GM21381 (cell line): Measurements from ENCODE around the gene HABP2.

Experiments
- ATAC-seq: cut with Tn5 transposase; IDR thresholded peaks from one replicate; pipeline ENCODE4 v1.9.1; 2021; ENCODE audit warnings: mild to moderate bottlenecking, moderate library complexity; ENCODE audit not compliant: unreplicated experiment

Gene HABP2

DNA sequence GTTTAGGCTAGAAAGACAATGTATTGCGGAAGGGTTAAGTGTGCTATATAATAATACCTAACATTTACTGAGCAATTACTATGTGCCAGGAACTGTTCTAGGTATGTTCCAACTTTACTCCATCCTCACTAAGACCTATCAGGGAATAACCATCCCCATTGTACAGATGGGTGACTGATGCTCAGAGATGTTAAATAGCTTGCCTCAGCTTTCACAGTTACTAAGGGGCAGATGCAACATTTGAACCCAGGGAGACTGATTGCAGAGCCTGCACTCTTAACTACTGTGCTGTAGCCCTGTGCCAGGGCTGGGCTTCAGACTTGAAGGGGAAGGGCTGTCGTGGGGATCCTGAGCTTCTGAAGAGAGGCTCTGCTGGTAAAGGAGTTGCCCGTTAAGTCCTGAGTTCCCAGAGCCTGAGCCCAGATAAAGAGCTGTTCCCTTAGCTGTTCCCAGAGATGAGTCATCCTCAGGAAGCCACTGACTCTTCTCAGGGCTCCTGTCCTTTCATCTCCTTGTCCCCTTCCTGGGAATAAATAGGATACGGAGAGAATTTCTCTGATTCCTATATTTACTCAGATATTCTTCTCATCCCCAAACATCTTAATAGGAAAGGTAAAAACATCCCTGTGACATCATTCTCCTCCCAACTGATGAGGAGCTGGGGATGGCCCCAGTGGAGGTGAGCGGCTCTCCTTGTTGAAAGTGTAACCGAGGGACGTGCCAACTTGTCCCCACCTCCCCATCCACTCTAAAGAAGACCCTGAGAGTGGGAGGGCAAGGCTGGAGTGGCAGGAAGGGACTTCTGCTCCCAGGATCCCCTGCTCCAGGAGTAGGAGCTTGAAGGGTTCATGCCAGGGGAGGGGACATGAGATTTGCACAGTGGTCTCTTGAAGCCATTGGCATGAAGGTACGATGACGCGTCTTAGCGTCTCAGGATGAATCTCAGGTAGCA, 28.0 kb upstream of the HABP2 start:
- ATAC-seq: no peak

- ATAC-seq: no peak
These were observed 27.1 kb upstream of the HABP2 start for GRCh38 chr10:113525713-113526112.

DNA sequence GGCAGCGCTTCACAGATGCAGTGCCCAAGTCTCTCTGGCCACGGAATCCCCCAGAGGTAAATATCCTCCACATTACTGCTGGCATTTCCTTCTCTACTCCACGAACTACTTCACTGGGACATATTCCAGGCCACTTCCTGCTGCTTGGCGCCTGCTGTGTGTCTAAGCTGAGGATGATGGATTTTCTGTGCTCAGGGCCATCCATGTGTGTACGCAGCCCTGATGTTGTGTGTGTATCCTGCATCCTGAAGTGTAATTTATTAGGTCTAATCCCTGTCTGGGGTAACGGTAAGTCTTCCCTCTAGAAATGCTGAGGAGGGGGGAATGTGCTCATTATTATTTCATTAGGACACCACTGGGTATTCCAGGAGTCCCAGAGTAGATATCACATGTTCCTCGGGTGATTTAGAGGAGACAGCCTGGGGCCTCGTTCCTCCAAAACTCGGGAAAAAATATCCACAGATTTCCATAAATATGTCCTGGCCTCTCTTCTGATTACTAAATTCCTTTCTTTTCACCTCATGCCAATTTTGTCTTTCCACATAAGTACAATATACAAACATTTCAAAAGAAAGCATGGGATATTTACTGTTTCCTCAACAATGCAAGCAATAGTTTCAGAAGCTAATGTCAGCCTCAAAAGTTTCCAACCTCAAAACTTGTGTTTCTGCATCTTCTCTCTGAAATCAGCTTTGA, 25.5 kb upstream of the HABP2 start:
- ATAC-seq: no peak

- no peak for ATAC-seq
These were observed 24.0 kb upstream of the HABP2 start for GRCh38 chr10:113528876-113529275.

GRCh38 chr10:113529575-113529974, 23.3 kb upstream of the HABP2 start:
- ATAC-seq: no peak

DNA sequence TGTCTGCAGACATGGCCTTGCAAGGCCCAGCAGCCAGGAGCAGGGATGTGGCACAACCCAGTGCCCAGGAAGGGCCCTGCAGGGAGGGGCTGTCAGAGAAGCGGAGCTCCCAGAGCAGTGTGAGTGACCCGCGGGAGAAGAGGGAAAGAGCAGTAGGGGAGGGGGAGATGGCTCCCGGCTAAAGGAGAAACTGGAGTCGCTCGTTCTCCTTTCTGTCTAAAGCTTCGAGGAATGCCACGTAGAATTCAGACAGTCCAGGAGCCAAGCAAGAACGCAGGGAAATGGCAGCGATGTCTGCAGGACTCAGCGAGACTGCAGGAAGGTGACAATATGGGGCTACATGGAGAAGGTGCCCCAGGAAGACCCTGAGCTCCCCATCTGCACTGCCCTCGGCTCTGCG, 22.4 kb upstream of the HABP2 start:
- no peak for ATAC-seq

GRCh38 chr10:113532724-113533123, 20.1 kb upstream of the HABP2 start:
- ATAC-seq: no peak

- ATAC-seq: no peak
These were observed 19.1 kb upstream of the HABP2 start for GRCh38 chr10:113533801-113534200.

- ATAC-seq: no peak
These were observed 18.4 kb upstream of the HABP2 start for GRCh38 chr10:113534423-113534822.

DNA sequence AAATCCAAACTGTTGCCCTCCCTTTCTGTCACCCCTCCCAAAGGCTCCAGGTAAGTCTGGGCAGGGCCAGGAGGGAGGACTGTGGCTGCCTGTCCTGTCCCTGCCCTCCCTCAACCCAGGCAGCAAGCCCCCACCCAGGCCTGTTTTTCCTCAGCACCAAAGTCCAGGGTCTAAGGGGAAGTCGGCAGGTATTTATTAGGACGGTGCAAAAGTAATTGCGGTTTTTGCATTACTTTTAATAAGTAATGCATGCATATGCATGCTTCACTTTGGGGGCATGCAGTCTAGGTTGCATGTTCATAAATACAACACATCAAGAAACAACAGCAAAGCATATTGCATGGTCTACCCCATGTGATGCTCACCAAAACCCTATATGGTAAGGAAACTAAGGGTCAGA, 15.2 kb upstream of the HABP2 start:
- ATAC-seq: no peak

GRCh38 chr10:113538151-113538550, 14.7 kb upstream of the HABP2 start:
- no peak for ATAC-seq

DNA sequence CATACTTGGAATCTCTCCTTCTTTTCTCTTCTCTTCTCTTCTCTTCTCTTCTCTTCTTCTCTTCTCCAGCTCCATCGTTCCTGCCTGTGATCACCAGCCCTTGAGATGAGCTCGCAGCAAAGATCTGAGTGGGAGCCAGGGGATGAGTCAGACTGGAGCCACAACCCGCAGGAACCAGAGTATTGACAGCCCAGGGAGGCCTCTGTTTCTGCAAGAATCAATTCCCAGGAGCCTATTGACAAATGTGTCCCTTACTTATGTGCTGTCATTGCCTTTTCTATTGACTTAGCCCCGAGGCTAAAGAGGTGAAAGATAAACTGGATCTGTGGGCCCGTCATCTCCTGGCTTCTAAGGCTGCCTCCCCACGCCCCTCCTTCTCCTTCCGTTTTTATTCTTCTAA, 13.1 kb upstream of the HABP2 start:
- ATAC-seq: no peak

GRCh38 chr10:113540845-113541548, 11.9 kb upstream of the HABP2 start:
- no peak for ATAC-seq

DNA sequence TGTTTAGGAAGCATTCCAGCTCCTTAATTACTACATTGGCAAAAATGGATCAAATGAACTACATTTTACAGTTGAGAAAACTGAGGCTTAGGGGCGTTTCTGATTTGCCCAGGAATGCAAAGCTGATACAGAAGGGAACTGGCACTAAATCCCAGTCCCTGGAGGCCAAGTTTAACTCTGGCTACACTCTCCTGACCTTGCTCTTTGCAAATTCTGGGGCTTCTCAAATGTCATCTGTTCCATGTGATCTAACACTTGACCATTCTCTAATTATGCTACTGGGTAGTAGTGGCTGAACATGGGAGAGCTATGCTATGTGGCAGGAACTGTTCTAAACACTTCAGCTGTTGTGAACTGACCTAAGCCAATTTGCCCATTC, 11.3 kb upstream of the HABP2 start:
- no peak for ATAC-seq

GRCh38 chr10:113543107-113543955, 9.5 kb upstream of the HABP2 start:
- no peak for ATAC-seq

DNA sequence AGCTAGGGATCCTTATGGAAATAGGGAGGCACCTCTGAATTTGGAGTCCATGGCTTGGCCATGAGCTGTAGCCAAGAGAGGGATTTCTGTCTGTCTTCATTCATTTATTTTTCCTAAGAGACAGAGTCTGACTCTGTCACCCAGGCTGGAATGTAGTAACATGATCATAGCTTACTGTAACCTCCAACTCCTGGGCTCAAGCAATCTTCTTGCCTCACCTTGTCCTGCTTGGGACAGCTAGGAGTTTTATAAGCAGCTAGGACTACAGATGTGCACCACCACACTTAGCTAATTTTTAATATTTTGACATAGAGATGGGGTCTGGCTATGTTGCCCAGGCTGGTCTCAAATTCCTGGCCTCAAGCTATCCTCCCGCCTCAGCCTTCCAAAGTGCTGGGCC, 8.5 kb upstream of the HABP2 start:
- no peak for ATAC-seq

- no peak for ATAC-seq
These were observed 5.4 kb upstream of the HABP2 start for GRCh38 chr10:113547426-113547825.

GRCh38 chr10:113549856-113550255, 3.0 kb upstream of the HABP2 start:
- ATAC-seq: no peak

DNA sequence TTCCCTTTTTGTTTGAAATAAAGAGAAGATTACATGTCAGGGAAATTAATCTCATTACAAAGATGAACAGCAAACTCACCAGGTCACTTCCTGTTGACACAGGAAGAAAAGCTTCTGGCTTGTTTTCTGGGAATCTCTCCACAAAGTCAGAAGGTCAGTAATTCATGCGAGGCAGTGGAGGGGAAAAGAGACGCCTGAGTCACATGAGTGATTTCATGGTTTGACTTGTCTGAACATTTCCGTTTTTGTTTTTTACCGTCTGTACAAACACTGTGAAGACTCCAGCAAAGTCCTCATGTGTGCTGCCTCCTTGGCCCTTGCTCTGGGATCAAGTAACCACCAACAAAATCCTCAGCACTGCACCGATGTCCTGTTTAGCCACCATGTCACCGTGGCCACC, 2.5 kb upstream of the HABP2 start:
- ATAC-seq: no peak

DNA sequence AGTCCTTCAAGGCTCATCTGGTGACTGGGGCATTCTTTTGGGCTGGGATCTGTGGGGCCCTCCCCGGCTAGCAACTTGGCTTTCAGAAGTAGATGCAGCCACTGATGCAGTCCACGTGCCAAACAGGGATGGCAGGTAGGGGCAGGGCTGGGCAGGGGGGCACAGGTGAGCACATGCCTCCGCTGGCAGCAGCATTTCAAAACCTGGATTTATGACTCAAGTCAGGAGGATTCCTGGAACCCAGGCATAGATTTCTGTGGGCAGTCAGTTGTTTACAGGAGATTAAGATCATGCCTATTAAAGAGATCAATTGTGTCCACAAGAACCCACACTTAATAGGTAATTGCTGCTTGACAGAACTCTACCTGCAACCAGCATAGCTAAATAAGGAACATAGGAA, 839 bp upstream of the HABP2 start:
- no peak for ATAC-seq

DNA sequence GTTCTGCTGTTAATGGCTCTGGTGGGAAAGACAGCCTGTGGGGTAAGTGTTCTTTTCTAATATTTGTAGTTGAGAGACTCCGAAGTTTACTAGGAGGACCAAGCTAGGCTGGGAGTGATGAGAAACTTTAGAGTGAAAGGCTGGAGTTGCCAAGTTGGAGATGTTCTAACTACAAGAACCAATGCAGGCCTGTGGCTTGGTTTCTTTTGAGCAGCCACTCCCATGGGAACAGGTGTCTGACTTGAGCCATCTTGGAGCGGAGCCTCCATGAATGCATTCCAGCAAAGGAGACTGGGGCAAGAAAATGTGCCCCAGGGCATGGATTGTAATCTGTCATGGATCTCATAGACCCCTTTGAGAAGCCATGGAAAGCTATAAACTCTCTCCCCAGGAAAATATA, 296 bp downstream of the HABP2 start:
- no peak for ATAC-seq
